ENCODE measurements around the gene POU2F3. TPM values are rescaled to one million over a fixed set of nuclear protein-coding genes. Genes with fewer than 3 reads are reported as not detected.

POU2F3 gene
- total and polyA plus RNA-seq, 2 of the 13 experiments (the other 11 are each of a cell fraction or from before 2014, with no cell fraction given) = not detected

DNA sequence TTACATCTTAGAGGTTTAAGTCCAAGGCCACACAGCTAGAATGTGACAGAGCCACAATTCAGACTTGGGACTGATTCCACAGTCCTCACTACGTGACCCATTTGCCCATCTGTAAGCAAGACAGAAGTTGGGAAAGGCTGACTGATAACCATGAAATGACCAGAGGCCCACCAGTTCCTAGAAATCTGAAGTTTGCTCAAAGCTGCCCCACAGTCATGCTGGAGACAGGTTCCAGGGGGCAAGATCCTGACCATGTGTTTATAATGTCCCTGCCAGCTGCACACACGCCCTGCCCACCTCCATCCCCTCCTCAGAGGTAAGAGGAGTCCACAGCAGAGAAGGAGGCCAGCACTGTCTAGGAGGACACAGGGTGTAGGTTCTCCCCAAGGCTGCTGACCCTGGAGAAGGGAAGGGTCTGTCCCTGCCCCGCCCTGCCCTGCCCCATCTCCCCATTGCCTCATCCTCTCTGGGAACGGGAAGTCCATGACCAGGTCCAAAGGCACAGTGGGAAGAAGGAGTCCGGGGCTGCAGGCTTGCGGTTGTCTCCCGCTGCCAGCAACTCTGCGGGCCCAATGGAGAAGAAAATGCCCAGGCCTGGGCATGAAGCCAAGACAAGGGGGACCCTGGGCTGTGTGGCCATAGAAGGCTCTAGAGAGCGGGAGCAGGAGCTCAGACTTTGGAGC is 41.0 kb upstream of the POU2F3 start (continued):
- TF ChIP-seq, protein P1, sequence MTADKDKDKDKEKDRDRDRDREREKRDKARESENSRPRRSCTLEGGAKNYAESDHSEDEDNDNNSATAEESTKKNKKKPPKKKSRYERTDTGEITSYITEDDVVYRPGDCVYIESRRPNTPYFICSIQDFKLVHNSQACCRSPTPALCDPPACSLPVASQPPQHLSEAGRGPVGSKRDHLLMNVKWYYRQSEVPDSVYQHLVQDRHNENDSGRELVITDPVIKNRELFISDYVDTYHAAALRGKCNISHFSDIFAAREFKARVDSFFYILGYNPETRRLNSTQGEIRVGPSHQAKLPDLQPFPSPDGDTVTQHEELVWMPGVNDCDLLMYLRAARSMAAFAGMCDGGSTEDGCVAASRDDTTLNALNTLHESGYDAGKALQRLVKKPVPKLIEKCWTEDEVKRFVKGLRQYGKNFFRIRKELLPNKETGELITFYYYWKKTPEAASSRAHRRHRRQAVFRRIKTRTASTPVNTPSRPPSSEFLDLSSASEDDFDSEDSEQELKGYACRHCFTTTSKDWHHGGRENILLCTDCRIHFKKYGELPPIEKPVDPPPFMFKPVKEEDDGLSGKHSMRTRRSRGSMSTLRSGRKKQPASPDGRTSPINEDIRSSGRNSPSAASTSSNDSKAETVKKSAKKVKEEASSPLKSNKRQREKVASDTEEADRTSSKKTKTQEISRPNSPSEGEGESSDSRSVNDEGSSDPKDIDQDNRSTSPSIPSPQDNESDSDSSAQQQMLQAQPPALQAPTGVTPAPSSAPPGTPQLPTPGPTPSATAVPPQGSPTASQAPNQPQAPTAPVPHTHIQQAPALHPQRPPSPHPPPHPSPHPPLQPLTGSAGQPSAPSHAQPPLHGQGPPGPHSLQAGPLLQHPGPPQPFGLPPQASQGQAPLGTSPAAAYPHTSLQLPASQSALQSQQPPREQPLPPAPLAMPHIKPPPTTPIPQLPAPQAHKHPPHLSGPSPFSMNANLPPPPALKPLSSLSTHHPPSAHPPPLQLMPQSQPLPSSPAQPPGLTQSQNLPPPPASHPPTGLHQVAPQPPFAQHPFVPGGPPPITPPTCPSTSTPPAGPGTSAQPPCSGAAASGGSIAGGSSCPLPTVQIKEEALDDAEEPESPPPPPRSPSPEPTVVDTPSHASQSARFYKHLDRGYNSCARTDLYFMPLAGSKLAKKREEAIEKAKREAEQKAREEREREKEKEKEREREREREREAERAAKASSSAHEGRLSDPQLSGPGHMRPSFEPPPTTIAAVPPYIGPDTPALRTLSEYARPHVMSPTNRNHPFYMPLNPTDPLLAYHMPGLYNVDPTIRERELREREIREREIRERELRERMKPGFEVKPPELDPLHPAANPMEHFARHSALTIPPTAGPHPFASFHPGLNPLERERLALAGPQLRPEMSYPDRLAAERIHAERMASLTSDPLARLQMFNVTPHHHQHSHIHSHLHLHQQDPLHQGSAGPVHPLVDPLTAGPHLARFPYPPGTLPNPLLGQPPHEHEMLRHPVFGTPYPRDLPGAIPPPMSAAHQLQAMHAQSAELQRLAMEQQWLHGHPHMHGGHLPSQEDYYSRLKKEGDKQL (CRISPR knock-in tag; IDR thresholded peaks at IDR 0.05; ENCODE audit: low read depth) = no peak
- TF ChIP-seq NFATC3 (CRISPR knock-in tag; IDR thresholded peaks at IDR 0.05) (no peak), ZNF234 (CRISPR knock-in tag; conservative IDR thresholded peaks at IDR 0.05) (no peak)
- TF ChIP-seq, protein P2, sequence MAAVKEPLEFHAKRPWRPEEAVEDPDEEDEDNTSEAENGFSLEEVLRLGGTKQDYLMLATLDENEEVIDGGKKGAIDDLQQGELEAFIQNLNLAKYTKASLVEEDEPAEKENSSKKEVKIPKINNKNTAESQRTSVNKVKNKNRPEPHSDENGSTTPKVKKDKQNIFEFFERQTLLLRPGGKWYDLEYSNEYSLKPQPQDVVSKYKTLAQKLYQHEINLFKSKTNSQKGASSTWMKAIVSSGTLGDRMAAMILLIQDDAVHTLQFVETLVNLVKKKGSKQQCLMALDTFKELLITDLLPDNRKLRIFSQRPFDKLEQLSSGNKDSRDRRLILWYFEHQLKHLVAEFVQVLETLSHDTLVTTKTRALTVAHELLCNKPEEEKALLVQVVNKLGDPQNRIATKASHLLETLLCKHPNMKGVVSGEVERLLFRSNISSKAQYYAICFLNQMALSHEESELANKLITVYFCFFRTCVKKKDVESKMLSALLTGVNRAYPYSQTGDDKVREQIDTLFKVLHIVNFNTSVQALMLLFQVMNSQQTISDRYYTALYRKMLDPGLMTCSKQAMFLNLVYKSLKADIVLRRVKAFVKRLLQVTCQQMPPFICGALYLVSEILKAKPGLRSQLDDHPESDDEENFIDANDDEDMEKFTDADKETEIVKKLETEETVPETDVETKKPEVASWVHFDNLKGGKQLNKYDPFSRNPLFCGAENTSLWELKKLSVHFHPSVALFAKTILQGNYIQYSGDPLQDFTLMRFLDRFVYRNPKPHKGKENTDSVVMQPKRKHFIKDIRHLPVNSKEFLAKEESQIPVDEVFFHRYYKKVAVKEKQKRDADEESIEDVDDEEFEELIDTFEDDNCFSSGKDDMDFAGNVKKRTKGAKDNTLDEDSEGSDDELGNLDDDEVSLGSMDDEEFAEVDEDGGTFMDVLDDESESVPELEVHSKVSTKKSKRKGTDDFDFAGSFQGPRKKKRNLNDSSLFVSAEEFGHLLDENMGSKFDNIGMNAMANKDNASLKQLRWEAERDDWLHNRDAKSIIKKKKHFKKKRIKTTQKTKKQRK (IDR thresholded peaks at IDR 0.05; ENCODE audit: low read length) = no peak
- TF ChIP-seq, protein P3, sequence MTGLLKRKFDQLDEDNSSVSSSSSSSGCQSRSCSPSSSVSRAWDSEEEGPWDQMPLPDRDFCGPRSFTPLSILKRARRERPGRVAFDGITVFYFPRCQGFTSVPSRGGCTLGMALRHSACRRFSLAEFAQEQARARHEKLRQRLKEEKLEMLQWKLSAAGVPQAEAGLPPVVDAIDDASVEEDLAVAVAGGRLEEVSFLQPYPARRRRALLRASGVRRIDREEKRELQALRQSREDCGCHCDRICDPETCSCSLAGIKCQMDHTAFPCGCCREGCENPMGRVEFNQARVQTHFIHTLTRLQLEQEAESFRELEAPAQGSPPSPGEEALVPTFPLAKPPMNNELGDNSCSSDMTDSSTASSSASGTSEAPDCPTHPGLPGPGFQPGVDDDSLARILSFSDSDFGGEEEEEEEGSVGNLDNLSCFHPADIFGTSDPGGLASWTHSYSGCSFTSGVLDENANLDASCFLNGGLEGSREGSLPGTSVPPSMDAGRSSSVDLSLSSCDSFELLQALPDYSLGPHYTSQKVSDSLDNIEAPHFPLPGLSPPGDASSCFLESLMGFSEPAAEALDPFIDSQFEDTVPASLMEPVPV (CRISPR knock-in tag; IDR thresholded peaks at IDR 0.05) = no peak
- TF ChIP-seq, protein P4, sequence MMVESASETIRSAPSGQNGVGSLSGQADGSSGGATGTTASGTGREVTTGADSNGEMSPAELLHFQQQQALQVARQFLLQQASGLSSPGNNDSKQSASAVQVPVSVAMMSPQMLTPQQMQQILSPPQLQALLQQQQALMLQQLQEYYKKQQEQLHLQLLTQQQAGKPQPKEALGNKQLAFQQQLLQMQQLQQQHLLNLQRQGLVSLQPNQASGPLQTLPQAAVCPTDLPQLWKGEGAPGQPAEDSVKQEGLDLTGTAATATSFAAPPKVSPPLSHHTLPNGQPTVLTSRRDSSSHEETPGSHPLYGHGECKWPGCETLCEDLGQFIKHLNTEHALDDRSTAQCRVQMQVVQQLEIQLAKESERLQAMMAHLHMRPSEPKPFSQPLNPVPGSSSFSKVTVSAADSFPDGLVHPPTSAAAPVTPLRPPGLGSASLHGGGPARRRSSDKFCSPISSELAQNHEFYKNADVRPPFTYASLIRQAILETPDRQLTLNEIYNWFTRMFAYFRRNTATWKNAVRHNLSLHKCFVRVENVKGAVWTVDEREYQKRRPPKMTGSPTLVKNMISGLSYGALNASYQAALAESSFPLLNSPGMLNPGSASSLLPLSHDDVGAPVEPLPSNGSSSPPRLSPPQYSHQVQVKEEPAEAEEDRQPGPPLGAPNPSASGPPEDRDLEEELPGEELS (CRISPR knock-in tag; IDR thresholded peaks at IDR 0.05) = peak; percentile 51; the same call in 1 of the 2 replicates
- TF ChIP-seq, protein P5, sequence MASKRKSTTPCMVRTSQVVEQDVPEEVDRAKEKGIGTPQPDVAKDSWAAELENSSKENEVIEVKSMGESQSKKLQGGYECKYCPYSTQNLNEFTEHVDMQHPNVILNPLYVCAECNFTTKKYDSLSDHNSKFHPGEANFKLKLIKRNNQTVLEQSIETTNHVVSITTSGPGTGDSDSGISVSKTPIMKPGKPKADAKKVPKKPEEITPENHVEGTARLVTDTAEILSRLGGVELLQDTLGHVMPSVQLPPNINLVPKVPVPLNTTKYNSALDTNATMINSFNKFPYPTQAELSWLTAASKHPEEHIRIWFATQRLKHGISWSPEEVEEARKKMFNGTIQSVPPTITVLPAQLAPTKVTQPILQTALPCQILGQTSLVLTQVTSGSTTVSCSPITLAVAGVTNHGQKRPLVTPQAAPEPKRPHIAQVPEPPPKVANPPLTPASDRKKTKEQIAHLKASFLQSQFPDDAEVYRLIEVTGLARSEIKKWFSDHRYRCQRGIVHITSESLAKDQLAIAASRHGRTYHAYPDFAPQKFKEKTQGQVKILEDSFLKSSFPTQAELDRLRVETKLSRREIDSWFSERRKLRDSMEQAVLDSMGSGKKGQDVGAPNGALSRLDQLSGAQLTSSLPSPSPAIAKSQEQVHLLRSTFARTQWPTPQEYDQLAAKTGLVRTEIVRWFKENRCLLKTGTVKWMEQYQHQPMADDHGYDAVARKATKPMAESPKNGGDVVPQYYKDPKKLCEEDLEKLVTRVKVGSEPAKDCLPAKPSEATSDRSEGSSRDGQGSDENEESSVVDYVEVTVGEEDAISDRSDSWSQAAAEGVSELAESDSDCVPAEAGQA (IDR thresholded peaks at IDR 0.05; ENCODE audit: low read depth) = no peak
- TF ChIP-seq, protein P5 (CRISPR knock-in tag; IDR thresholded peaks at IDR 0.05; ENCODE audit: borderline replicate concordance) = no peak
